Thyroid gland (tissue), 4 donors: ENCODE data around the gene FERMT1. TPM values are rescaled to one million over a fixed set of nuclear protein-coding genes. Genes with fewer than 3 reads are reported as not detected.

Source experiments
- DNase-seq, 2 donors: peaks; one replicate each; pipeline ENCODE4 v3.0.0-alpha.2; 2019
- H3K27ac ChIP-seq, 3 donors: fragments of 200-600 bp; sonication (generic); 1 replicate in 2 of 3; 2 replicates in 1 of 3; pipeline ENCODE4 v1.5.1; 2016 to 2019; ENCODE audit warnings: mild to moderate bottlenecking in 1 of 3, moderate library complexity in 1 of 3
- H3K27me3 ChIP-seq: fragments of 200-600 bp; sonication (generic); one replicate; pipeline ENCODE4 v1.5.1; 2019
- H3K36me3 ChIP-seq, 2 donors: fragments of 200-600 bp; sonication (generic); one replicate each; pipeline ENCODE4 v1.5.1; 2016 to 2019
- H3K4me1 ChIP-seq, 2 donors: fragments of 200-600 bp; sonication (generic); one replicate each; pipeline ENCODE4 v1.5.1; 2017 to 2019
- H3K4me3 ChIP-seq, 3 donors: fragments of 200-600 bp; sonication (generic); replicated peaks in 1 of 3; 1 replicate in 2 of 3; 2 replicates in 1 of 3; pipeline ENCODE4 v1.5.1; 2016; ENCODE audit warnings: mild to moderate bottlenecking in 1 of 3
- H3K9me3 ChIP-seq: fragments of 200-600 bp; sonication (generic); one replicate; pipeline ENCODE4 v1.5.1; 2017
- POLR2A ChIP-seq, 2 donors: fragments of 450-650 bp; IDR thresholded peaks; one replicate each; pipeline ENCODE4 v1.6.1; 2017; ENCODE audit warnings: antibody characterized with exemption in 2 of 2, mild to moderate bottlenecking in 2 of 2, moderate library complexity in 1 of 2
- WGBS, 2 donors: methylation state at CpG; one replicate each; pipeline ENCODE4 v1.1.5; 2017; 5-methylcytosine and 5-hydroxymethylcytosine counted together
- intact Hi-C: fragments of 100-400 bp; cut with DNase I; formaldehyde crosslinking; loops from one replicate; pipeline ENCODE4 v1.15.1; 2023
- total RNA-seq, 4 donors: library from RNA; depleted of rRNA; stranded (reverse); fragments of >200 nt; gene quantifications; one replicate each; pipeline ENCODE4 v1.2.3, GENCODE V29; 2016
- TF ChIP-seq, protein P1 (sequence below), 6 experiments: fragments of 200-600 bp in 3 of 6; fragments of 450-650 bp in 3 of 6; sonication (generic) in 3 of 6; IDR thresholded peaks; one replicate each; pipeline ENCODE4 v1.5.1; 2016 to 2019; ENCODE audit warnings: antibody characterized with exemption in 6 of 6, mild to moderate bottlenecking in 2 of 6, inconsistent platforms in 1 of 6, moderate library complexity in 1 of 6

The FERMT1 gene
- total RNA-seq, 4 donors from 2014 or later = 6.6 to 11.6 (median 7.5) TPM

DNA sequence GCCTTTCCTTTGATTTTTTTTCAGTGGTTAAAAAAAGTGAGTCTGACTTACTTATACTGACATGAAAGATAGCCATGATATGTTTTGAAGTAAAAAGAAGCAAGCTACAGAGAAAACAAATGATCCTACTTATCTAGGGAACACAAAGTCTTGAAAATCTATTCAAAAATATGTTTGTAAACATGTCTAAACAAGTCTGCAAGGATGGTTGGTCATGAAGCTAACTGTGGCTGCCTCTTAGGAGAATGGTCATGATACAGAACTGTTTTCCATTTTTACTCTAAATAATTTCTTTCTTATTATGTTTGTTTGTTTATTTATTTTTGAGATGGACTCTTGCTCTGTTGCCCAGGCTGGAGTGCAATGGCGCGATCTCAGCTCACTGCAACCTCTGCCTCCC, 21.5 kb downstream of the FERMT1 start:
- Histone ChIP-seq H3K27ac (no peak overlapping the region), H3K4me1 (no peaks in the 10 kb centered on the region), H3K9me3 (no peaks in the 10 kb centered on the region), H3K4me3 (no peak overlapping the region), H3K27me3 (no peaks in the 10 kb centered on the region), H3K36me3 (peaks cover 0 to 6% of the 10 kb centered on the region in 2 donors)
- intact Hi-C loops = no loop called here
- TF ChIP-seq POLR2A (IDR thresholded peaks at IDR 0.05) = no peak
- TF ChIP-seq, protein P1, sequence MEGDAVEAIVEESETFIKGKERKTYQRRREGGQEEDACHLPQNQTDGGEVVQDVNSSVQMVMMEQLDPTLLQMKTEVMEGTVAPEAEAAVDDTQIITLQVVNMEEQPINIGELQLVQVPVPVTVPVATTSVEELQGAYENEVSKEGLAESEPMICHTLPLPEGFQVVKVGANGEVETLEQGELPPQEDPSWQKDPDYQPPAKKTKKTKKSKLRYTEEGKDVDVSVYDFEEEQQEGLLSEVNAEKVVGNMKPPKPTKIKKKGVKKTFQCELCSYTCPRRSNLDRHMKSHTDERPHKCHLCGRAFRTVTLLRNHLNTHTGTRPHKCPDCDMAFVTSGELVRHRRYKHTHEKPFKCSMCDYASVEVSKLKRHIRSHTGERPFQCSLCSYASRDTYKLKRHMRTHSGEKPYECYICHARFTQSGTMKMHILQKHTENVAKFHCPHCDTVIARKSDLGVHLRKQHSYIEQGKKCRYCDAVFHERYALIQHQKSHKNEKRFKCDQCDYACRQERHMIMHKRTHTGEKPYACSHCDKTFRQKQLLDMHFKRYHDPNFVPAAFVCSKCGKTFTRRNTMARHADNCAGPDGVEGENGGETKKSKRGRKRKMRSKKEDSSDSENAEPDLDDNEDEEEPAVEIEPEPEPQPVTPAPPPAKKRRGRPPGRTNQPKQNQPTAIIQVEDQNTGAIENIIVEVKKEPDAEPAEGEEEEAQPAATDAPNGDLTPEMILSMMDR (IDR thresholded peaks at IDR 0.05) = no peak
- 92 to 99% methylated on average over 2 of the region's 2 CpGs for WGBS, 2 donors
- DNase-seq = no peak

DNA sequence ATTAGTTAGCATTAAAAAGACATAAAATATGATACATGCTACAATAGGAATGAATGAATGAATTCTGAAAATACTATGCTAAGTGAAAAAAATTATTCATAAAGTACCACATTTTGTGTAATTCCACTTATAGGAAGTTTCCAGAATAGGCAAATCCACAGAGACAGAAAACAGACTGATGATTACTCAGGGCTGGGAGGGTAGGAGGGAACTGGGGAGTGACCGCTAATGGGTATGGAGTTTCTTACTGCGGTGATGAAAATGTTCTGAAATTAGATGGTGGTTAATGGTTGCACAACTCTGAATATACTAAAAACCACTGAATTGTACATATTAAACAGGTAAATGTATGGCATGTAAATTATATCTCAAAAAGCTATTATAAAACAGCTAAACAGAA, 22.6 kb downstream of the FERMT1 start:
- H3K9me3 ChIP-seq = no peaks in the 10 kb centered on the region
- no peaks in the 10 kb centered on the region for H3K27me3 ChIP-seq
- no peak for DNase-seq
- intact Hi-C loops = no loop called here
- 85 to 90% methylated on average over 2 of the region's 2 CpGs for WGBS, 2 donors
- H3K27ac ChIP-seq = no peak overlapping the region
- TF ChIP-seq, protein P1 (IDR thresholded peaks at IDR 0.05) = no peak
- no peak for TF ChIP-seq POLR2A (IDR thresholded peaks at IDR 0.05)
- no peaks in the 10 kb centered on the region for H3K4me1 ChIP-seq
- no peak overlapping the region for H3K4me3 ChIP-seq
- H3K36me3 ChIP-seq = peaks cover 0 to 6% of the 10 kb centered on the region in 2 donors

DNA sequence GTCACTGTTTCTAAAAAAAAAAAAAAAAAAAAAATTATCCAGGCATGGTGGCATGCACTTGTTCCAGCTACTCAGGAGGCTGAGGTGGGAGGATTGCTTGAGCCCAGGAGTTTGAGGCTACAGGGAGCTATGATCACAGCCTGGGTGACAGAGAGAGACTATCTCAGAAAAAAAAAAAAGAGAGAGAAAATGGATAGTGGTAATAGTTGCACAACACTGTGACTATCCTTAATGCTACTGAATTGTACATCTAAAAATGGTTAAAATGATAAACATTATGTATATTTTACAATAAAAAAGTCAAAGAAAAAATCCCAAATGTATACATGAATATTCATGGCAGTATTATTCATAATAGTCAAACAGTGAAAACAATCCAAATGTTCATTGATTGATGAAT, 23.0 kb downstream of the FERMT1 start:
- DNase-seq = no peak
- Histone ChIP-seq H3K27ac (no peak overlapping the region), H3K27me3 (no peaks in the 10 kb centered on the region), H3K36me3 (peaks cover 0 to 6% of the 10 kb centered on the region in 2 donors), H3K4me1 (no peaks in the 10 kb centered on the region), H3K4me3 (no peak overlapping the region), H3K9me3 (no peaks in the 10 kb centered on the region)
- TF ChIP-seq POLR2A (IDR thresholded peaks at IDR 0.05) = no peak
- TF ChIP-seq, protein P1 (IDR thresholded peaks at IDR 0.05) = no peak
- intact Hi-C loops = no loop called here

GRCh38 chr20:6095409-6095808, 27.4 kb downstream of the FERMT1 start:
- Histone ChIP-seq H3K27me3 (no peaks in the 10 kb centered on the region), H3K9me3 (no peaks in the 10 kb centered on the region), H3K27ac (no peak overlapping the region), H3K4me1 (no peaks in the 10 kb centered on the region), H3K4me3 (no peak overlapping the region), H3K36me3 (peaks cover 0 to 6% of the 10 kb centered on the region in 2 donors)
- intact Hi-C loops = no loop called here
- 87 to 90% methylated on average over 5 of the region's 5 CpGs for WGBS, 2 donors
- TF ChIP-seq, protein P1 (IDR thresholded peaks at IDR 0.05) = no peak
- no peak for TF ChIP-seq POLR2A (IDR thresholded peaks at IDR 0.05)
- DNase-seq = no peak

DNA sequence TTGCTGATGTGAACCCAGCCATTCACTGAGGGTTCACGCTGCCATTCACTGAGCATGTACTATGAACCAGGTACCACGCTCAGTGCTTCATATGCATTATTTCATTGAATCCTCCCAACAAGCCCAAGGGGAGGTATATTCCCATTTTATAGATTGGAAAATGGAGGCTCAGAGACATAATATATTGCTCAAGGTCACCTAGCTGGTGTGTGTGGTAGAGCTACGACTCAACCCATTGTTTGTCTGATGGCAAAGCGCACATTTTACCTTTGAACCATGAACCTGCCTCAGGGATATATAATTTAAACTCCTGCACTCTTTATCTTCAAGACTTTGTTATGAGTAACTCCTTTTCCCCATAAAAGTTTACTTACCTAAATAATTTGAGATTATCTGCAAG, 28.3 kb downstream of the FERMT1 start:
- DNase-seq = no peak
- Histone ChIP-seq H3K4me1 (no peaks in the 10 kb centered on the region), H3K27ac (no peak overlapping the region), H3K4me3 (no peak overlapping the region), H3K27me3 (no peaks in the 10 kb centered on the region), H3K36me3 (peaks cover 0 to 6% of the 10 kb centered on the region in 2 donors), H3K9me3 (no peaks in the 10 kb centered on the region)
- intact Hi-C loops = no loop called here
- TF ChIP-seq, protein P1 (IDR thresholded peaks at IDR 0.05) = no peak
- no peak for TF ChIP-seq POLR2A (IDR thresholded peaks at IDR 0.05)
- WGBS, 2 donors = 95 to 97% methylated on average over 4 of the region's 4 CpGs
